Subcutaneous adipose tissue (tissue), 4 donors: ENCODE data around the gene TRIM54. TPM values are rescaled to one million over a fixed set of nuclear protein-coding genes. Genes with fewer than 3 reads are reported as not detected.

Experiments used
- total RNA-seq, 4 donors: library from RNA; depleted of rRNA; stranded (reverse); fragments of >200 nt; gene quantifications; one replicate each; pipeline ENCODE4 v1.1.0, GENCODE V29; 2016
- TF ChIP-seq, protein P1 (sequence below): fragments of 450-650 bp; IDR thresholded peaks from one replicate; pipeline ENCODE4 v1.5.1; 2016; ENCODE audit warnings: low read depth, mild to moderate bottlenecking, control low read depth, antibody characterized with exemption, moderate library complexity

The TRIM54 gene
- total RNA-seq, 4 donors from 2014 or later, result 0.66 TPM; not detected in 3

DNA sequence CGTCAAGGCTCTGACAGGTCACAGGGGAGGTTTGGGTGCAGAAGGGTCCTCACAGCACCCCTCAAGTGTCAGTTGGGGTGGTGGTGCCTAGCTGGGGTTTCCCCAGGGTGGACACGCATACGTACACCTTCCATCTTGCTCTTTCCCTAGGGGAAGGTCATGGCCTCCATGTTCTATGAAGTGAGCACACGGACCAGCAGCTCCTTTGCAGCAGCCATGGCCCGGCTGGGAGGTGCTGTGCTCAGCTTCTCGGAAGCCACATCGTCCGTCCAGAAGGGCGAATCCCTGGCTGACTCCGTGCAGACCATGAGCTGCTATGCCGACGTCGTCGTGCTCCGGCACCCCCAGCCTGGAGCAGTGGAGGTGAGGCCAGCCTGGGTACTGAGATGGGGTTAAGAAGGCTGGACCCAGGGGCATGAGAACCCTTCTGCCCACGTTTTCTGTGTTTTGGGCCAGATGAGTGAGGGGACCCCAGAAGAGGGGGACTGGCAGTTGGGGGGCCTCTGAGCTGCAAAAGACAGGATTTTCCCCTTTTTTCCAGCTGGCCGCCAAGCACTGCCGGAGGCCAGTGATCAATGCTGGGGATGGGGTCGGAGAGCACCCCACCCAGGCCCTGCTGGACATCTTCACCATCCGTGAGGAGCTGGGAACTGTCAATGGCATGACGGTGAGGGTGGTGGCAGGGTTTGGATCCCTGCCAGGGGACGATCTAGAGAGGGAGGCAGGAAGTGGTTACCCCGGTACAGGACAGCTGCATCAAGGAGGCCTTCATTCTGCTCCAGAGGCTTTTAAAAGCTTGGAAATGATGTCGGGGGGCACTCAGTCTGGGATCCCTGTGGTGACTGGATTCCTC is 40.2 kb upstream of the TRIM54 start:
- TF ChIP-seq, protein P1, sequence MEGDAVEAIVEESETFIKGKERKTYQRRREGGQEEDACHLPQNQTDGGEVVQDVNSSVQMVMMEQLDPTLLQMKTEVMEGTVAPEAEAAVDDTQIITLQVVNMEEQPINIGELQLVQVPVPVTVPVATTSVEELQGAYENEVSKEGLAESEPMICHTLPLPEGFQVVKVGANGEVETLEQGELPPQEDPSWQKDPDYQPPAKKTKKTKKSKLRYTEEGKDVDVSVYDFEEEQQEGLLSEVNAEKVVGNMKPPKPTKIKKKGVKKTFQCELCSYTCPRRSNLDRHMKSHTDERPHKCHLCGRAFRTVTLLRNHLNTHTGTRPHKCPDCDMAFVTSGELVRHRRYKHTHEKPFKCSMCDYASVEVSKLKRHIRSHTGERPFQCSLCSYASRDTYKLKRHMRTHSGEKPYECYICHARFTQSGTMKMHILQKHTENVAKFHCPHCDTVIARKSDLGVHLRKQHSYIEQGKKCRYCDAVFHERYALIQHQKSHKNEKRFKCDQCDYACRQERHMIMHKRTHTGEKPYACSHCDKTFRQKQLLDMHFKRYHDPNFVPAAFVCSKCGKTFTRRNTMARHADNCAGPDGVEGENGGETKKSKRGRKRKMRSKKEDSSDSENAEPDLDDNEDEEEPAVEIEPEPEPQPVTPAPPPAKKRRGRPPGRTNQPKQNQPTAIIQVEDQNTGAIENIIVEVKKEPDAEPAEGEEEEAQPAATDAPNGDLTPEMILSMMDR, result no peak

DNA sequence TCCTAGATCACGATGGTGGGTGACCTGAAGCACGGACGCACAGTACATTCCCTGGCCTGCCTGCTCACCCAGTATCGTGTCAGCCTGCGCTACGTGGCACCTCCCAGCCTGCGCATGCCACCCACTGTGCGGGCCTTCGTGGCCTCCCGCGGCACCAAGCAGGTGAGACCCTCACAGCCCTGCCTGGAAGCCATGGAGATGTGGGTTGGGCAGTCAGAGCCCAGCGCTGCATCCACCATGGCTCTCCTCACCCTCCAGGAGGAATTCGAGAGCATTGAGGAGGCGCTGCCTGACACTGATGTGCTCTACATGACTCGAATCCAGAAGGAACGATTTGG is 39.6 kb upstream of the TRIM54 start:
- TF ChIP-seq, protein P1, result no peak

DNA sequence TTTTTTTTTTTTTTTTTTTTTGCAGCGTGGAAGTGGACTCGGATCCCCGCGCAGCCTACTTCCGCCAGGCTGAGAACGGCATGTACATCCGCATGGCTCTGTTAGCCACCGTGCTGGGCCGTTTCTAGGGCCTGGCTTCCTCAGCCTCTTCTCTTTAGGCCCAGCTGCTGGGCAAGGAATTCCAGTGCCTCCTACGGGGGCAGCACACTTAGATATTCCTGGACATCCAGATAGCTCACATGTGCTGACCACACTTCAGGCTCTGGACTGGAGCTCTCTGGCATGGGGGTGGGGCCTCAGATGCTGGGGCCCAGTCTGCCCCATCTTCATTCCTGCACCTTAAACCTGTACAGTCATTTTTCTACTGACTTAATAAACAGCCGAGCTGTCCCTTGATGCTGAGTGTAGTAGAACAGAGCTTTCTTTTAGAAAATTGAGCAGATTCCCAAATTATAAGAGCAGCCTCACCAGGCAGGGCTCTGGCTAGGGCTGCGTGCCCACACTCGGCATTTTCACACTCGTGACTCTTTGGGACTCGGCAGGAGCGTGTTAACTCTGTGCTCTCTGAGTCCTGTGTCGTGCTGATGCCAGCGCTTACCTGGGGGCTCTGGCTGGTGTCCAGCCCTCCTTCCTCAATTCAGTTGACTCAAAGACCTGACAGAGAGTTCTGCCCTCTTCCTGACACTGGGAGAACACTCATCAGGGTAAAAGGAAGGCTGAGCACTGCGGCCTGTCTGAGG is 38.7 kb upstream of the TRIM54 start:
- TF ChIP-seq, protein P1, result no peak

DNA sequence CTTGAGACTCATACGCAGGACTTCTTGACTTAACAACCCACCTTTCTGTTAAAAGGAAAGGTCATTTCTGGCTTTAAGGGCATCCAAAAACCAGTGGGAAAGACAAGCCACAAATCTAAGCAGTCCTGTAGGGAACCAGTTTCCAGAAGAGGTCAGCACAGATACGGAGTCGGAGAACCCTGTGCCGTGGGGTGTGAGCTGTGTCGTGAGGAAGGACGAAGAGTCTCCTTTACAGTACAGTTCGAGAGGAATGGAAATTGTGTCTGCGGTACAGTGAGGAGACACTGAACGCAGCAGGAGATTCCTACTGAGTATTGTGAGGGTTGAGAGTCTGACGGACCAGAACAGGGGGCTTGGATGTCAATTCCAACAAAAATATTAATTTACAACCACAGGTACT is 37.1 kb upstream of the TRIM54 start:
- TF ChIP-seq, protein P1, result no peak

DNA sequence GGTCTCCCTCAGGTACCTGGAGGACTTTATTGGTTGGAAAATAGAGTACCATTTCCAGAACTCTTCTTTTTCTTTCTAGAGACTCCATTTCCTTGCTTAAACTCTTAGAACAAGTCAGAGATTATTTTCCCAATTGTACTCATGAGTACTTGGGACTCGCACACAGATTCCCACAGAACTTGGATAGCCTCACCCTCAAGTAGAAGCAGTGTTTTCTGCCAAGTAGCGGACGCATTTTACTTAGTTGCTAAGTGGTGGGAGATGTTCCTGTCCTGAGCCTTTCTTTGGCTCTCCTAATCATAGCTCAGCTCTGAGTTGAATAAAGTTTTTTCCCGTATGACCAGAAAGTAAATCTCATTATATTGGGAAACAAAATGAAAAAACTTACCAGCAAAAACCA is 36.6 kb upstream of the TRIM54 start:
- TF ChIP-seq, protein P1, result no peak

DNA sequence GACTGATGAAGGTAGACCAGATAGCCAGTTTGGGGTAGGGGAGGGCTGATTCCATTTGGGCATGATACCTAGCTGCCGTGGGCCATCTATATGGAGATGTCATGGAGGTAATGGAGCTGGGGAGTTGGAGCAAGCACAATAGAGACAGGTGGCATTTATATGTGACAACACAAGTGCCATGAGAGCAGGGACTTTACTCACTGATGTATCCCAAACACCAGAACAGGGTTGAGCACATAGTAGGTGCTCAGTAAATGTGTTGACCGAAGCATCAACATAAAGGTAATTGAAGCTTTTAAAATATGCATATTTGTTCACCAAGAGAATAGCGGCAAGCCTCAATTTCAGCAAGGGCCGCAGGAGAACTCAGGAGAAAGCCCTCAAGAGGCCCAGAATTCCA is 34.3 kb upstream of the TRIM54 start:
- TF ChIP-seq, protein P1, result no peak

DNA sequence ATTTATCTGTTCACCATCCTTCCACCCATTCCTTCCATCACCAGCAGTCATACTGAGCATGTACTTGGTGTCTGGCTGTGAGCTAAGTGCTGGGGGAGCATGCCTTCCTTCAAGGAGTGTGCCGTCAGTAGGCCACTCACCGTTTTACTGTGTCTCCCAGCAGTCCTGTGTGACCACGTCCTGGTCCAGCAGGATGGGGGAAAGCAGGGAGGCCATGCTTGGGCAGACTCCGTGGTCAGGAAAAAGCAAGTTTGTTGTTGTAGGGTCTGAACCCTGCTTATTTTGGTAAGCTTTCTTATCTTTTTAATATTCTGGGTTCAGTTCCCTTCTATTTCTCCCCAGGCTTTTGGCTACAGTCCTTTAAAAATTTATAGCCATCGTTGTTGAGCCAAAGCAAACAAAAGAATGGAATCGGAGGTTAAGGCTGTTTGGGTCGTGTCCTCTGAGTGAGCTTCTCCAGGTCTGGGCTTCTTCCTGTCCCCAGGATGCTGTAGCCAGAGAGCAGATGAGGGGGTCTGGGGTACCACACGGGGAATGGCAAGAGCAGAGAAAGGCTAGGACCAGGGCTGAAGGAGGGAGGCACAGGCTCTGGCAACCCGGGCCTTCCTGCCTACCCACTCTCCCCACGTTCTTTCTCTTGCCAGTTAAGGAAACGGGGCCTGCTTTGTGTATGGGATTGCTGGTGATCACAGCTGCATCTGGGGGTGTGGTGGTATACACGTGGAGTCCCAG is 32.9 kb upstream of the TRIM54 start:
- TF ChIP-seq, protein P1, result no peak
